ENCODE data around the gene TTLL5.

The TTLL5 gene

DNA sequence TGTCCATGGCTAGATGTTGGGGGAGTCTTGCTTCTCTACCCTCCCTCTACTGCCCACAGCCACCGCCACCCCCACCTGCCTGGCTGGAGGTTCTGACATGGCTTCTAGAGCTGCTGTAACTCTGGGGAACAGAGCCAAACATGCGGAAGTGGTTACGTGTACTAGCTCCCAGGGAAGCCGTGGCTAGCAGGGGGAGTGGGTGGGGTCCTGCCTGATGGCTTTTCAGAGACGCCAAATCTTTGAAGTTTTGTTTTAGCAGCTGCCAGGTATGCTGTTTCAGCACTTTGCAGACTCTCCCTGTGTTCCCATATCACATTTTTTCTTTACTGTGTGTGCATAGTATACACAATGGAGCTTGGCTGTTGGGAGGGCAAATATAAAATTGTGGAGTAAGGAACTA lies 170.4 kb downstream of the TTLL5 start:
- peak; percentile 86 for DNase-seq (ENCODE audit: low read depth)
- no peak overlapping the region for H3K4me3 ChIP-seq (ENCODE audit: low read length)
- TF ChIP-seq, protein P1, sequence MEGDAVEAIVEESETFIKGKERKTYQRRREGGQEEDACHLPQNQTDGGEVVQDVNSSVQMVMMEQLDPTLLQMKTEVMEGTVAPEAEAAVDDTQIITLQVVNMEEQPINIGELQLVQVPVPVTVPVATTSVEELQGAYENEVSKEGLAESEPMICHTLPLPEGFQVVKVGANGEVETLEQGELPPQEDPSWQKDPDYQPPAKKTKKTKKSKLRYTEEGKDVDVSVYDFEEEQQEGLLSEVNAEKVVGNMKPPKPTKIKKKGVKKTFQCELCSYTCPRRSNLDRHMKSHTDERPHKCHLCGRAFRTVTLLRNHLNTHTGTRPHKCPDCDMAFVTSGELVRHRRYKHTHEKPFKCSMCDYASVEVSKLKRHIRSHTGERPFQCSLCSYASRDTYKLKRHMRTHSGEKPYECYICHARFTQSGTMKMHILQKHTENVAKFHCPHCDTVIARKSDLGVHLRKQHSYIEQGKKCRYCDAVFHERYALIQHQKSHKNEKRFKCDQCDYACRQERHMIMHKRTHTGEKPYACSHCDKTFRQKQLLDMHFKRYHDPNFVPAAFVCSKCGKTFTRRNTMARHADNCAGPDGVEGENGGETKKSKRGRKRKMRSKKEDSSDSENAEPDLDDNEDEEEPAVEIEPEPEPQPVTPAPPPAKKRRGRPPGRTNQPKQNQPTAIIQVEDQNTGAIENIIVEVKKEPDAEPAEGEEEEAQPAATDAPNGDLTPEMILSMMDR (IDR thresholded peaks at IDR 0.05; ENCODE audit: insufficient read depth, low read depth, low read length, missing control alignments): no peak

DNA sequence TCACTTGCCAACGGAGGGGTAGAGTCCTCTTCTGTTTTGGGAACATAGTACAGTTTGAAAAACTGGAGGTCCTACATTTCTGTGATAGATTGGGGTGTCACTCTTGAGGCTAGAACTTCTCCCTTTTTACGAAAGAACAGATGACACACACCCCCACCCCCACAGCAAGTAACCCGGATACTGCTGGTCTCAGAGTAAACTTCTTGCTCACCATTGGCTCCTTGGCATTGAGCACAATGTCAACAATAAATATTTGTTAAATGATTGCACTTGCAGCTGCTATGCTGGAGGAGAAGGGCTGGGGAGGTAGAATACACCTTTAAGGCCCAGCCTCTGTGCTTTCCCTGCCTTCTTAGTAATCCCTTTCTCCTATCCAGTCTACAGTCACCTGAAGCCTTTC lies 170.9 kb downstream of the TTLL5 start:
- H3K4me3 ChIP-seq (ENCODE audit: low read length): no peak overlapping the region
- DNase-seq (ENCODE audit: low read depth): peak; percentile 94
- TF ChIP-seq, protein P1 (IDR thresholded peaks at IDR 0.05; ENCODE audit: insufficient read depth, low read depth, low read length, missing control alignments): no peak

DNA sequence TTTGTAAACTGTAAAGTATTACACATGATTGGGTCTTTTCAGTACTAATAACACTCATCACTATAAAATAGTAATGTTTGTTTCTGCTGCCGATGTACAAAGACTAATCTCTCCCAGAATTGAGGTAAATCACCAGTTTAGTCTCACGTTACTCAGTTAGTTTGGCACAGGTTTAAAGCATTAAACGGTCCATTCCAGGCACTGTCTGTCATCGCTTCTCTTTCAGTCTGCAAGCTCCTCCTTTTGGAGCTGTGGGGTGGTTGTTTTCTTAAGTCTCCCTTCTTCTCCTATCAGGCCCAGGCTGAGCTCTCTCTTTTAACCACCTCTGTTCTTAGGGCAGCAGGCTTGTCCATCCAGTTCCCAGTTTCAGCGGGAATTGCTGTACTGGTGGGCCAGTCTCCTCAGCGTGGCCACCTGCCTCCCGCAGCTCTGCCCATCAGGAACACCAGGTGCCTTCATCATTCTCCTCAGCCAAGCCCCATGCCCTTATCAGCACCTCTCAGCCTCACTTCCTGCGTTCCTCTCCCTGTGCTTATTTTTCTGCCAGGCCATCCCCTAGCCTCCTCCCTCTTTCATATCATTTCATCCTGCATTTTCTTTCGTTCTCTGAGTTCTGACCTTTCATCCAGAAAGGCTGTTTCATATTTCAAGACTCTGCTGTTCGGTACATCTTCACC lies 171.7 kb downstream of the TTLL5 start:
- peak; percentile 69 for DNase-seq (ENCODE audit: low read depth)
- no peak overlapping the region for H3K4me3 ChIP-seq (ENCODE audit: low read length)
- TF ChIP-seq, protein P1 (IDR thresholded peaks at IDR 0.05; ENCODE audit: insufficient read depth, low read depth, low read length, missing control alignments): no peak

DNA sequence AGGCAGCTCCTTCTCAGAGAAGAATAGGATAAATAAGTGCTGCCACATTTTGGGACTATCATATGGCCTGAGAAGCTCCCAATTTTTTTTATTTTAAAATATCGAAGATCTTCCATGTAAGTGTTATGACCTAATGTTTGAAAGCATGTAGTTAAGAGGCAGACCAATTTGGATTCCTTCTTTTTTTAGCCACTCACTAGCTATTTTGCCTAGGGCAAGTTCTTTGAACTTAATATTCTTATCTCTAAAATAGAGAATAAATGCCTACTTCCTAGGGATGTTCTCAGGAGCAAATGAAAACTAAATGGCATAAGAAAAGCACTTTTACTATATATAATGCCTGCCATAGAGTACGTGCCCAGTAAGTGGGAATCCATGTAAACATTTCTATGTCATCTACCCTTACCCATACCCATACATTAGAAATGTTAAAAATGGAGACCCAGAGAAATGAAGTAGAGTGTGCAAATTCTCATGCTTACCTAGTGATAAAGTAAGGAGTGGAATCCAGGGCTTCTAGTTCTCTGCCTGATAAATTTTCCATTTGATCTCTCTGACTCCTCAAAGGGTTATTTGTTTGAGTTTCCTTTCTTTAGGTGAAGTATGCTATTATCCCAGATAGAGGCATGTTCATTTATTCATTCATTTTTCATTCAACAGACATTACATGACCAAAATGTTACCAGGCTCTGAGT lies 172.4 kb downstream of the TTLL5 start:
- DNase-seq (ENCODE audit: low read depth): no peak
- TF ChIP-seq, protein P1 (IDR thresholded peaks at IDR 0.05; ENCODE audit: insufficient read depth, low read depth, low read length, missing control alignments): no peak
- no peak overlapping the region for H3K4me3 ChIP-seq (ENCODE audit: low read length)

DNA sequence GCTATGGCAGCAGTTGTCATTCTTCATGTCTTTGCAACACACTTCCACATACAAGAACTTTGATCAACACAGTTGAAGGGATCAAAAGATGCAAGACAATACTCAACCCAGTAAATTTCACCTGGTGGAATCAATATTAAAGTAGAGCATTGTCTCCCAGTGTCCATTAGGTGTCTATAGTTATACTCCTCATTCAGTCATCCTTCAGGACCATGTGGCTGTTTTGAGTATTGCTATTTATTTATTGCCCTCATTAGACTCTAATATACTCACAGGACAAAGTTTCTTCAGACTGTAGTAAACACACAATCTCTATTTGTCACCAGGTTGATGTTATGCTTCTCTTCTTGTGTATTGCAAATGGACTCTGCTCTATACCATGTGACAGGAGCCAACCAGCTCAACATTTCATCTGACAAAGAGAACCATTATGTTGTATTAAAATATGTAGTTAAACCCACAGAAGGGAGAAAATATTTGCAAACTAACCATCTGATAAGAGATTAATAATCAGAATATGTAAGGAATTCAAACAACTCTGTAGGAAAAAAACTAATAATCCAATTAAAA lies 174.2 kb downstream of the TTLL5 start:
- no peak overlapping the region for H3K4me3 ChIP-seq (ENCODE audit: low read length)
- TF ChIP-seq, protein P1 (IDR thresholded peaks at IDR 0.05; ENCODE audit: insufficient read depth, low read depth, low read length, missing control alignments): no peak
- DNase-seq (ENCODE audit: low read depth): no peak

DNA sequence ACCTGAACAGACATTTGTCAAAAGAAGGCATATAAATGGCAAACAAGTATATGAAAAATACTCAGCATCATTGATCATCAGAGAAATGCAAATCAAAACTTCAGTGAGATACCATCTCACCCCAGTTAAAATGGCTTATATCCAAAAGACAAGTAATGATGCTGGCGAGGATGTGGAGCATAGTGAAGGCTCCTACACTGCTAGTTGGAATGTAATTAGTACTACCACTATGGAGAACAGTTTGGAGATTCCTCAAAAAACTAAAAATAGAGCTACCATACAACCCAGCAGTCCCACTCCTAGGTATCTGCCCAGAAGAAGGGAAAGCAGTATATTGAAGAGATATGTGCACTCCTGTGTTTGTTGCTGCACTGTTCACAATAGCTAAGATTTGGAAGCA lies 174.7 kb downstream of the TTLL5 start:
- no peak overlapping the region for H3K4me3 ChIP-seq (ENCODE audit: low read length)
- no peak for DNase-seq (ENCODE audit: low read depth)
- TF ChIP-seq, protein P1 (IDR thresholded peaks at IDR 0.05; ENCODE audit: insufficient read depth, low read depth, low read length, missing control alignments): no peak
